Measurements from ENCODE around the gene CTU2.

DNA sequence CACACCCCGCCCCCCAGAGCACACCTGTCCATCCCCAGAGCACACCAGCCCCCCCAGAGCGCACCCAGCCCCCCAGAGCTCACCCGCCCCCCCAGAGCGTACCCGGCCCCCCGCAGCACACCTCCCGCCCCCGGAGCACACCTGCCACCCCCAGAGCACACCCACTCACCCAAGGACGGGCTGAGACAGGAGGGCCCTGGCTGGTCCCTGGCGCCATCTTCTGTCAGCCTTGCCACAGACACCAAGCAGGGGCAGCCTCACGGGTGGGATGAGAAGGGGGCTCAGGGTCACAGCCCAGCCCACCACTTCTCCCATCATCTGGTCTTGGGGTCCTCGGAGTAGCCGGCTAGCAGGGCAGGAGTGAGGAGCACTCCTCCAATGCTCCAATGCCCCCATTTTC, 46.9 kb downstream of the CTU2 start:
- TF ChIP-seq, protein P1, sequence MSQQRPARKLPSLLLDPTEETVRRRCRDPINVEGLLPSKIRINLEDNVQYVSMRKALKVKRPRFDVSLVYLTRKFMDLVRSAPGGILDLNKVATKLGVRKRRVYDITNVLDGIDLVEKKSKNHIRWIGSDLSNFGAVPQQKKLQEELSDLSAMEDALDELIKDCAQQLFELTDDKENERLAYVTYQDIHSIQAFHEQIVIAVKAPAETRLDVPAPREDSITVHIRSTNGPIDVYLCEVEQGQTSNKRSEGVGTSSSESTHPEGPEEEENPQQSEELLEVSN (IDR thresholded peaks at IDR 0.05) = no peak
- peak; percentile 31 to 47 (median 31) for TF ChIP-seq CTCF (IDR thresholded peaks at IDR 0.05; ENCODE audit: control extremely low read depth in 1 of 3, insufficient read depth in 1 of 3, low read depth in 1 of 3, low read length in 3 of 3)
- TF ChIP-seq TEAD4 (IDR thresholded peaks at IDR 0.05; ENCODE audit: low read depth, low read length) = no peak
- no peak for TF ChIP-seq MAFK (IDR thresholded peaks at IDR 0.05; ENCODE audit: low read depth, low read length)
- TF ChIP-seq, protein P2, sequence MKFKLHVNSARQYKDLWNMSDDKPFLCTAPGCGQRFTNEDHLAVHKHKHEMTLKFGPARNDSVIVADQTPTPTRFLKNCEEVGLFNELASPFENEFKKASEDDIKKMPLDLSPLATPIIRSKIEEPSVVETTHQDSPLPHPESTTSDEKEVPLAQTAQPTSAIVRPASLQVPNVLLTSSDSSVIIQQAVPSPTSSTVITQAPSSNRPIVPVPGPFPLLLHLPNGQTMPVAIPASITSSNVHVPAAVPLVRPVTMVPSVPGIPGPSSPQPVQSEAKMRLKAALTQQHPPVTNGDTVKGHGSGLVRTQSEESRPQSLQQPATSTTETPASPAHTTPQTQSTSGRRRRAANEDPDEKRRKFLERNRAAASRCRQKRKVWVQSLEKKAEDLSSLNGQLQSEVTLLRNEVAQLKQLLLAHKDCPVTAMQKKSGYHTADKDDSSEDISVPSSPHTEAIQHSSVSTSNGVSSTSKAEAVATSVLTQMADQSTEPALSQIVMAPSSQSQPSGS (IDR thresholded peaks at IDR 0.05; ENCODE audit: low read length) = no peak
- TF ChIP-seq, protein P3, sequence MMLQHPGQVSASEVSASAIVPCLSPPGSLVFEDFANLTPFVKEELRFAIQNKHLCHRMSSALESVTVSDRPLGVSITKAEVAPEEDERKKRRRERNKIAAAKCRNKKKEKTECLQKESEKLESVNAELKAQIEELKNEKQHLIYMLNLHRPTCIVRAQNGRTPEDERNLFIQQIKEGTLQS (IDR thresholded peaks at IDR 0.05; ENCODE audit: insufficient read depth, low read depth, low read length) = no peak
- TF ChIP-seq CHD1 (IDR thresholded peaks at IDR 0.05; ENCODE audit: low read depth, low read length) = no peak
- TF ChIP-seq SRF (IDR thresholded peaks at IDR 0.05; ENCODE audit: low read depth, low read length) = no peak
- no peak for TF ChIP-seq TAF7 (optimal IDR thresholded peaks at IDR 0.05; ENCODE audit: borderline replicate concordance, low read depth, low read length)
- peak; percentile 11 to 47; a peak in 3 of 4 replicates for TF ChIP-seq RAD21 (IDR thresholded peaks at IDR 0.05 in 1 of 2, conservative IDR thresholded peaks at IDR 0.05 in 1 of 2; ENCODE audit: low read depth in 2 of 2, low read length in 2 of 2)

Measured in H1 (cell line).